ENCODE results near the gene IRAG1.

DNA sequence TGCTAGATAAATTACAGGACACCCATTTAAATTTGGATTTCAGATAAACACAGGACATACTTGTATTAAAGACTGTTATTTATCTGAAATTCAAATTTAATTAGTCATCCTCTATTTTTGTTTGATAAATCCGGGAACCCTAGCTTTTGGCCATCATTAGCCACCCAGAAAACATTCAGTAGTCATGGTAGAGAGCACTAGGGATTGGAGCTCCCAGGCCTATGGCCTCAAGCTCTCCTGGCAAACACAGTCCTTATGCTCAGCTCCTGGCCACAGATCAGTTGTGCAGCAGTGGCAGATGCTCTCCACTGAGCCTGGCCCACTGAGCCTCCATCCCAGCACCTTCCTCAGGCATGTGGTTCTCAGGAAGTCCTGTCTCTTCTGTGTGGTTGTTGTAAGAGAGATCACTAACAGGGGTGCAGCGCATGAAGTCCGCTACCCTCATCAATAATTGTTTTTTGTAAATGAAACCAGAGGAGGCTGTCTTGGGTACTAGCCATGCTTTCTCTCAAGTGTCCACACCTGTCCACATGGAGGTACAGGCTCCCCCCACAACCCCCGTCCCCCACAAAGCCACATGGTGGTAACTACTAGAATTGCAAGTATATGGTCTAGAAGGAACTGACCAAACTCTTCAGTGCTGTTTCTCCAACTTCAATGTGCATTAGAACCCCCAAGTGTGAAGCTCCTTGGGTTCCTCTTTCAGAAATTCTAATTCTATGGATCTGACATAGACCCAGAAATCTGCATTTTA is 1.1 kb upstream of the IRAG1 start:
- TF ChIP-seq, protein P1, sequence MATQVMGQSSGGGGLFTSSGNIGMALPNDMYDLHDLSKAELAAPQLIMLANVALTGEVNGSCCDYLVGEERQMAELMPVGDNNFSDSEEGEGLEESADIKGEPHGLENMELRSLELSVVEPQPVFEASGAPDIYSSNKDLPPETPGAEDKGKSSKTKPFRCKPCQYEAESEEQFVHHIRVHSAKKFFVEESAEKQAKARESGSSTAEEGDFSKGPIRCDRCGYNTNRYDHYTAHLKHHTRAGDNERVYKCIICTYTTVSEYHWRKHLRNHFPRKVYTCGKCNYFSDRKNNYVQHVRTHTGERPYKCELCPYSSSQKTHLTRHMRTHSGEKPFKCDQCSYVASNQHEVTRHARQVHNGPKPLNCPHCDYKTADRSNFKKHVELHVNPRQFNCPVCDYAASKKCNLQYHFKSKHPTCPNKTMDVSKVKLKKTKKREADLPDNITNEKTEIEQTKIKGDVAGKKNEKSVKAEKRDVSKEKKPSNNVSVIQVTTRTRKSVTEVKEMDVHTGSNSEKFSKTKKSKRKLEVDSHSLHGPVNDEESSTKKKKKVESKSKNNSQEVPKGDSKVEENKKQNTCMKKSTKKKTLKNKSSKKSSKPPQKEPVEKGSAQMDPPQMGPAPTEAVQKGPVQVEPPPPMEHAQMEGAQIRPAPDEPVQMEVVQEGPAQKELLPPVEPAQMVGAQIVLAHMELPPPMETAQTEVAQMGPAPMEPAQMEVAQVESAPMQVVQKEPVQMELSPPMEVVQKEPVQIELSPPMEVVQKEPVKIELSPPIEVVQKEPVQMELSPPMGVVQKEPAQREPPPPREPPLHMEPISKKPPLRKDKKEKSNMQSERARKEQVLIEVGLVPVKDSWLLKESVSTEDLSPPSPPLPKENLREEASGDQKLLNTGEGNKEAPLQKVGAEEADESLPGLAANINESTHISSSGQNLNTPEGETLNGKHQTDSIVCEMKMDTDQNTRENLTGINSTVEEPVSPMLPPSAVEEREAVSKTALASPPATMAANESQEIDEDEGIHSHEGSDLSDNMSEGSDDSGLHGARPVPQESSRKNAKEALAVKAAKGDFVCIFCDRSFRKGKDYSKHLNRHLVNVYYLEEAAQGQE (IDR thresholded peaks at IDR 0.05; ENCODE audit: low read depth) = no peak
- no peak for TF ChIP-seq CREB1 (IDR thresholded peaks at IDR 0.05; ENCODE audit: low read depth)
- no peak for TF ChIP-seq ZBTB7A (IDR thresholded peaks at IDR 0.05; ENCODE audit: low read depth)
- no peak for TF ChIP-seq TEAD4 (IDR thresholded peaks at IDR 0.05)
- no peak for TF ChIP-seq EP300 (IDR thresholded peaks at IDR 0.05; ENCODE audit: borderline replicate concordance)
- no peak for TF ChIP-seq YY1 (IDR thresholded peaks at IDR 0.05; ENCODE audit: low read depth)
- no peak for TF ChIP-seq TAF1 (IDR thresholded peaks at IDR 0.05; ENCODE audit: low read depth)
- TF ChIP-seq, protein P2, sequence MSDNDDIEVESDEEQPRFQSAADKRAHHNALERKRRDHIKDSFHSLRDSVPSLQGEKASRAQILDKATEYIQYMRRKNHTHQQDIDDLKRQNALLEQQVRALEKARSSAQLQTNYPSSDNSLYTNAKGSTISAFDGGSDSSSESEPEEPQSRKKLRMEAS (IDR thresholded peaks at IDR 0.05) = no peak
- TF ChIP-seq FOXM1 (IDR thresholded peaks at IDR 0.05; ENCODE audit: borderline replicate concordance, low read depth) = no peak
- no peak for TF ChIP-seq RAD21 (IDR thresholded peaks at IDR 0.05; ENCODE audit: low read depth)
- TF ChIP-seq TCF12 (IDR thresholded peaks at IDR 0.05; ENCODE audit: low read depth) = no peak
- no peak for TF ChIP-seq NFIC (IDR thresholded peaks at IDR 0.05)
- TF ChIP-seq CEBPB (IDR thresholded peaks at IDR 0.05) = no peak
- no peak for TF ChIP-seq EGR1 (IDR thresholded peaks at IDR 0.05)
